ENCODE results near the gene CD101.

- TF ChIP-seq CTCF (IDR thresholded peaks at IDR 0.05) (no peak), EP300 (IDR thresholded peaks at IDR 0.05) (no peak)
Measured at GRCh38 chr1:117014209-117014608, 12.6 kb downstream of the CD101 start.
